SK-N-MC (cell line): ENCODE results near the gene COX4I2.

Source experiments
- DNase-seq: peaks from one replicate; pipeline ENCODE4 v3.0.0-alpha.2; 2011; ENCODE audit warnings: low read depth, low spot score
- H3K27ac ChIP-seq: fragments of 200-600 bp; sonication (generic); 2 replicates; pipeline ENCODE4 v1.5.1; 2016; ENCODE audit warnings: mixed run types
- H3K36me3 ChIP-seq: fragments of 200-600 bp; sonication (generic); 2 replicates; pipeline ENCODE4 v1.6.1; 2017; ENCODE audit warnings: antibody characterized with exemption, low read length, mixed read lengths; ENCODE audit not compliant: insufficient read depth
- H3K4me3 ChIP-seq: fragments of 200-600 bp; sonication (generic); 2 replicates; pipeline ENCODE4 v1.5.1; 2016
- H3K9ac ChIP-seq: fragments of 200-600 bp; sonication (generic); 2 replicates; pipeline ENCODE4 v1.8.0; 2017; ENCODE audit warnings: mixed run types, mixed read lengths; ENCODE audit not compliant: insufficient read length
- H3K9me3 ChIP-seq: fragments of 200-600 bp; sonication (generic); 2 replicates; pipeline ENCODE4 v1.6.1; 2017; ENCODE audit warnings: low read depth, mild to moderate bottlenecking, antibody characterized with exemption, low read length, moderate library complexity, mixed read lengths
- EZH2 ChIP-seq: fragments of 200-600 bp; sonication (generic); IDR thresholded peaks from one replicate; pipeline ENCODE4 v1.6.1; 2017; ENCODE audit warnings: antibody characterized with exemption
- FOXP2 ChIP-seq: optimal IDR thresholded peaks from 2 replicates; pipeline ENCODE3; 2011; ENCODE audit warnings: mild to moderate bottlenecking, moderate library complexity; ENCODE audit not compliant: insufficient read depth; ENCODE audit errors: extremely low read length, control extremely low read depth
- POLR2AphosphoS5 ChIP-seq: IDR thresholded peaks from 2 replicates; pipeline ENCODE4 v1.6.1; 2012; ENCODE audit warnings: mild to moderate bottlenecking, low read depth, low read length, borderline replicate concordance

Gene COX4I2

DNA sequence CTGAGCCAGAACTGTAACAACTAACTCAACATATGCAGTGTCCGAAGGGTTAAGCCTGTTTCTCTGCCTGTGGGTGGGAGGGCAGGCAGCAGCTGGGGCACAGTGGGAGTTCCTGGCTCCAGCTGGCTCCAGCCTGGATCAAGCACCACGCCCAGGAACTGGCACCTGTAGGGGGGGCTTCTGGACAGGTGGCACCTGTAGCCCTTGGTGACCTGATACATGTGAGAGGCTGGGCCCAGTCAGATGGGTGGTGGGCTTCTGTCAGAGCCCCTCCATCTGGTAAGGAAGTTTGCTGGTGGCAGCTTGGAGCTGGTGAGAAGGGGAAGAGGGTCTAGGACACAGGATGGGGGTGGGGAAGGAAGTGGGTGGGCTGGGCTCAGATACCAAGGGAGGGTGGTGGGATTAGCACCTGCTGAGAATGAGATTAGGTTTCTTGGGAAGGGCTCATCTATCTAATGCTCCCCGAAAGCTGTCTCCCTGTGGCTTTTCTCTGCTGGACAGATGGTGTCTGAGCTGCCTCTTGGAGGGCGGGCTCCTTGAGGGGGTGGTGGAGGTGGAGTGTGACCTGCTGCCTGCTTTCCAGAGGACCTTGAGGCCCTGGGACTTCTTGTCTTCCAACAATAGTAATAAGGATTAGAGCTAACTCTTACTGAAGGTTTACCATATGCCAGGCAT is 56.4 kb downstream of the COX4I2 start:
- no peak for TF ChIP-seq POLR2AphosphoS5
- no peak for TF ChIP-seq EZH2
- no peak for TF ChIP-seq FOXP2
- no peaks in the 10 kb centered on the region for H3K9me3 ChIP-seq
- H3K4me3 ChIP-seq = no peak overlapping the region
- no peak for DNase-seq
- H3K27ac ChIP-seq = no peak overlapping the region
- H3K36me3 ChIP-seq = no peaks in the 10 kb centered on the region
- no peak overlapping the region for H3K9ac ChIP-seq
